Ascending aorta (tissue), 2 donors: ENCODE data around the gene GPS2. TPM values are rescaled to one million over a fixed set of nuclear protein-coding genes. Genes with fewer than 3 reads are reported as not detected.

ENCODE experiments used
- DNase-seq, 2 donors: peaks; one replicate each; pipeline ENCODE4 v3.0.0-alpha.2; 2019; ENCODE audit warnings: low spot score in 2 of 2
- H3K27ac ChIP-seq, 2 donors: fragments of 200-600 bp; sonication (generic); one replicate each; pipeline ENCODE4 v1.5.1; 2016 to 2017; ENCODE audit warnings: mild to moderate bottlenecking in 1 of 2
- H3K27me3 ChIP-seq: fragments of 200-600 bp; sonication (generic); one replicate; pipeline ENCODE4 v1.5.1; 2017
- H3K36me3 ChIP-seq, 2 donors: fragments of 200-600 bp; sonication (generic); one replicate each; pipeline ENCODE4 v1.5.1; 2016
- H3K4me1 ChIP-seq, 2 donors: fragments of 200-600 bp; sonication (generic); one replicate each; pipeline ENCODE4 v1.5.1; 2016 to 2017; ENCODE audit warnings: mild to moderate bottlenecking in 1 of 2
- H3K4me3 ChIP-seq, 2 donors: fragments of 200-600 bp; sonication (generic); one replicate each; pipeline ENCODE4 v1.5.1; 2016 to 2017; ENCODE audit warnings: mild to moderate bottlenecking in 1 of 2
- H3K9me3 ChIP-seq, 2 donors: fragments of 200-600 bp; sonication (generic); one replicate each; pipeline ENCODE4 v1.5.1; 2016
- intact Hi-C: fragments of 100-400 bp; cut with DNase I; formaldehyde crosslinking; loops from one replicate; pipeline ENCODE4 v1.15.1; 2023
- total RNA-seq: library from RNA; depleted of rRNA; stranded (reverse); fragments of >200 nt; gene quantifications from one replicate; pipeline ENCODE4 v1.1.0, GENCODE V29; 2016
- TF ChIP-seq, protein P1 (sequence below), 3 experiments: fragments of 200-600 bp in 2 of 3; fragments of 450-650 bp in 1 of 3; sonication (generic) in 2 of 3; IDR thresholded peaks; one replicate each; pipeline ENCODE4 v1.5.1; 2016 to 2019; ENCODE audit warnings: antibody characterized with exemption in 3 of 3, mild to moderate bottlenecking in 1 of 3, moderate library complexity in 1 of 3

GPS2 gene
- total RNA-seq, 1 donor from 2014 or later, result 52.4 TPM

DNA sequence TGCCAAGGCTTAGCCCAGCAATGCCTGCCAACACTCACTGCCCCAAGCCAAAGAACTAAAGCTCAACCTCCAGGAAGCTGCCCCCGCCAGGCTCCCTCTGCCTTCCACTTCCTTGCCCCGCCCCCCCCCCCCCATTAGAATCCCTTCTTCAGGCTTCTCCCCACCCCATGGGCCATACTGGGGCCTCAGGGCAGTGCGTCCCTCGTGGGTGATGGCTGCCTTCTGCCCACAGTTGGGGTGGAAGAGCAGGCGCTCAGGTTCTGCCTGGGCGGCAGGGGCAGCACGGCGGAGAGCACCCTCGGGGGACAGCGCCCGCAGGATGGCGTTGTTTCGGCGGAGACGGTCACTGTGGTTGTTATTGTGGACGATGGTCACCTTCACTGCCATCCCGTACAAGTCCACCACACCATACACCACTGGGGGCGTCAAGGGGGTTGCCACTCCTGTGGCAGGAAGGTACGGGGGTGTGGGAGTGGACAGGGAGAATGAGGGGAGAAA, 9.9 kb upstream of the GPS2 start:
- H3K9me3 ChIP-seq, result no peaks in the 10 kb centered on the region
- TF ChIP-seq, protein P1, sequence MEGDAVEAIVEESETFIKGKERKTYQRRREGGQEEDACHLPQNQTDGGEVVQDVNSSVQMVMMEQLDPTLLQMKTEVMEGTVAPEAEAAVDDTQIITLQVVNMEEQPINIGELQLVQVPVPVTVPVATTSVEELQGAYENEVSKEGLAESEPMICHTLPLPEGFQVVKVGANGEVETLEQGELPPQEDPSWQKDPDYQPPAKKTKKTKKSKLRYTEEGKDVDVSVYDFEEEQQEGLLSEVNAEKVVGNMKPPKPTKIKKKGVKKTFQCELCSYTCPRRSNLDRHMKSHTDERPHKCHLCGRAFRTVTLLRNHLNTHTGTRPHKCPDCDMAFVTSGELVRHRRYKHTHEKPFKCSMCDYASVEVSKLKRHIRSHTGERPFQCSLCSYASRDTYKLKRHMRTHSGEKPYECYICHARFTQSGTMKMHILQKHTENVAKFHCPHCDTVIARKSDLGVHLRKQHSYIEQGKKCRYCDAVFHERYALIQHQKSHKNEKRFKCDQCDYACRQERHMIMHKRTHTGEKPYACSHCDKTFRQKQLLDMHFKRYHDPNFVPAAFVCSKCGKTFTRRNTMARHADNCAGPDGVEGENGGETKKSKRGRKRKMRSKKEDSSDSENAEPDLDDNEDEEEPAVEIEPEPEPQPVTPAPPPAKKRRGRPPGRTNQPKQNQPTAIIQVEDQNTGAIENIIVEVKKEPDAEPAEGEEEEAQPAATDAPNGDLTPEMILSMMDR (IDR thresholded peaks at IDR 0.05), result no peak
- no peaks in the 10 kb centered on the region for H3K27me3 ChIP-seq
- H3K36me3 ChIP-seq, result peaks cover 46 to 57% of the 10 kb centered on the region in 2 donors
- H3K27ac ChIP-seq, result no peak overlapping the region
- peaks cover 0 to 10% of the 10 kb centered on the region in 2 donors for H3K4me1 ChIP-seq
- intact Hi-C loops, result no loop called here
- no peak overlapping the region for H3K4me3 ChIP-seq
- no peak for DNase-seq

DNA sequence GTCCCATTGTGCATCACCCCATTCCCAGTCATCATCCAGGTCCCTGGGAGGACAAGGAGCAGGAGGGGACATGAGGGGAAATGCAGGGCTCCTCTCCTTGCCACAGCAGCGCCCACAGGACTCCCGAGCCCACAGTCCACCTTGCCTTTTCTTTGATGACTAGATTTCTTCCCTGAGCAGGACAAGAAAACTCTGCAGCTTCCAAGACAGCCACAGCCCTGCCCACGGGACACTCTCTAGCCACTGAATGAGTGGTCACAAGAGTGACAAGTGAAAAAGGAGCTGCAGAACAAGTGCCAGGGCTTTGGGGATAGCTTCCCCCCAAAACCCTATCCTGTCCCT, 9.2 kb upstream of the GPS2 start:
- TF ChIP-seq, protein P1 (IDR thresholded peaks at IDR 0.05), result no peak
- peaks cover 47 to 58% of the 10 kb centered on the region in 2 donors for H3K36me3 ChIP-seq
- H3K27ac ChIP-seq, result no peak overlapping the region
- no peaks in the 10 kb centered on the region for H3K9me3 ChIP-seq
- no peak overlapping the region for H3K4me3 ChIP-seq
- H3K4me1 ChIP-seq, result peaks cover 0 to 10% of the 10 kb centered on the region in 2 donors
- intact Hi-C loops, result no loop called here
- no peaks in the 10 kb centered on the region for H3K27me3 ChIP-seq
- no peak for DNase-seq

DNA sequence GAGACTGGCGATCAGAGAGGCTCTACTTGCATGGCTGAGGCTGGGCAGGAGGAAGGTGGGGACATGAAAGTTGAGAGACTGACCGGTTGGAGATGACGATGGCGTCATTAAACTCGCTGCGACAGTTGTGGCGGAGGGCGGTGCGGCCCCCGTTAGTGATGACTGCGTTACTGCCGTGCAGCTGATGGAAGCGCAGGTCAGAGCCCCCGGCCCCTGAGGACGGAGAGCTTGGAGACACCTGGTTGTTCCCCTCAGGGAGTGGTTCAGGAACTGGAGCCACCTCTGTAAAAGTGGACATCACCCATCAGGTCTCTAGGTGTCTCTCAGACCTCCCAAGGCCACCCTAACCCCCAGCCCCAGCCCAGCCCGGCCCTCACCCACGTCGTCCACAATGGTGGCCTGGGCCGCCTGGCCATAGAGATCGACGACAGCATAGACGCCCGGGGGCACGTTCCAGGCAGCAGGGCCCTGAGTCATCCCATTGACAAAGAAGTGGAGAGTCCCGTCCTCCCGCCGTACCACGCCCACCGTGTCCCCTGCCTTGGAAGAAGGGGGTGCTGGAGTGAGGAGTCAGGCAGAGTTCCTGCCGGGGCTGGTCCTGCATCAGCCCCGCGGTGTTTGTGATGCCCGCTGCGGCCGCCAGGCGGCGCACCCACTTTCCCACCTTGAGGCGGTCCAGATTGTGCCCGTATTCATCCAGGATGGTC, 8.7 kb upstream of the GPS2 start:
- H3K9me3 ChIP-seq, result no peaks in the 10 kb centered on the region
- no peak overlapping the region for H3K27ac ChIP-seq
- H3K36me3 ChIP-seq, result peaks cover 50 to 60% of the 10 kb centered on the region in 2 donors

DNA sequence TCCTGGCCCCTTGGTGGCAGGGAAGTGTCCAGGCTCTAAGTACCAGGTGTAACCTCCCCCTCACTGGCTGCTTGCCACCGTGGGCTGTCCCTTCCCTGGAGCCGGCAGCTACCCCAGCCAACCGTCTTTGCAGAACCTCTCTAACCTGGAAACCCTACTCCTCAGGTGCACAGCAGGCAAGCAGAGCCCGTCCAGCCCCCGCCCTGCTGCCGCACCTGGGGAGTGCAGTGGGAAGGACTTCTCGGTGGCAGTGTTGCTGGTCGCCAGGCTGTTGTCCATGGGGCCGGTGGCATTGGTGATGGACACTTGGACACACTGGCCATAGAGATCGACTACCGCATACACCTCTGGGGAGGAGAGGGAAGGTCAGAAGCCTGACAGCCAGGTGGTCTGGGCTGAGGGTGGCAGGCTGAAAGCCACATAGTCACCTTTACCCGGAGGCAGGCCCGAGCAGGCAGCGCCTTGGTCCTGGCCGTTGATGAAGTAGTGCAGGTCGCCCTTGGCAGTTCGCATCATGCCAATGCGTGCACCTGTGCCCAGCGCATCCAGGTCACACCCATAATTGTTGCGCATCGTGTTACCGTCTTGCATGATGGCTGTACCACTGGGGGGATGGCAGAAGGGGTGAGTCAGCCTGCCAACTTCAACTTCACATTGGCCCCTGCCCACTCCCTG, 7.5 kb upstream of the GPS2 start:
- Histone ChIP-seq H3K4me3 (no peak overlapping the region), H3K27me3 (no peaks in the 10 kb centered on the region), H3K9me3 (no peaks in the 10 kb centered on the region), H3K4me1 (no peaks in the 10 kb centered on the region), H3K27ac (no peak overlapping the region), H3K36me3 (peaks cover 61 to 72% of the 10 kb centered on the region in 2 donors)
- intact Hi-C loops, result no loop called here
- no peak for DNase-seq
- TF ChIP-seq, protein P1 (IDR thresholded peaks at IDR 0.05), result no peak

More for the DNA sequence above, 8.7 kb upstream of the GPS2 start:
- intact Hi-C loops, result no loop called here
- peak in 1 of 2 donors; percentile 73 for DNase-seq
- H3K27me3 ChIP-seq, result no peaks in the 10 kb centered on the region
- H3K4me3 ChIP-seq, result no peak overlapping the region
- TF ChIP-seq, protein P1 (IDR thresholded peaks at IDR 0.05), result peak; percentile 66 to 76 (median 71)
- H3K4me1 ChIP-seq, result peaks cover 0 to 10% of the 10 kb centered on the region in 2 donors

DNA sequence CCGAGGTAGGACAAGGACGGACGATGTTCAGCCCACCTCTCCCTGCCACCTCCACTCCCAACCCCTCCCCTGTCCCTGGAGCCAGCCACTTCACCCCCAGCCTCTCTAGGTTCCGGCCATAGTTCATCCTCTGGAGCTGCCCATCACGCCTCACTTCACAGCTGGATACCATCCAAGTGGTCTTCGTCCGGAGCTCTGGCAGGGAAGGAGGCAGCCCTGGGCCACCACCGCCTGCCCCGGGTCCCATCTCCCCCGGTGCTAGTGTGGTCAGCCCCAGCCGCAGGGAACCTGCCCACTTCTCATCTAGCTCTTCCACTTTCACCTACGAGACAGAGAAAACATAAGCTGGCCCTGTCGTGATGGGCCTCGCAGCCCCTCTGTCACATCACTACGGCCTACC, 6.3 kb upstream of the GPS2 start:
- Histone ChIP-seq H3K36me3 (peaks cover 68 to 79% of the 10 kb centered on the region in 2 donors), H3K9me3 (no peaks in the 10 kb centered on the region), H3K27me3 (no peaks in the 10 kb centered on the region), H3K4me1 (no peaks in the 10 kb centered on the region), H3K4me3 (no peak overlapping the region), H3K27ac (no peak overlapping the region)
- TF ChIP-seq, protein P1 (IDR thresholded peaks at IDR 0.05), result no peak
- DNase-seq, result no peak
- intact Hi-C loops, result no loop called here
